Natural killer cell treated with Interleukin-12 subunit alpha and Interleukin-12 subunit beta and Interleukin-15 and Interleukin-18, amount 100 ng/mL, for 72 hours (primary cell): ENCODE data around the gene TIMM13. TPM values are rescaled to one million over a fixed set of nuclear protein-coding genes. Genes with fewer than 3 reads are reported as not detected.
A peak's percentile ranks its signal among the peaks of the same experiment; 100 is the strongest.

ENCODE experiments used
- ATAC-seq, 2 donors: fragments of 150-1000 bp; cut with Tn5 transposase in 1 of 2; sonication (Bioruptor Pico), chemical (Tn5 transposase) in 1 of 2; 2 replicates each; pipeline ENCODE4 v1.10.0; 2021
- DNase-seq: peaks from one replicate; pipeline ENCODE4 v3.0.0; 2022; ENCODE audit warnings: low spot score
- H3K27ac Mint-ChIP-seq, 2 donors: 1 replicate in 1 of 2; 2 replicates in 1 of 2; pipeline ENCODE4 v1.8.0; 2022; ENCODE audit warnings: mixed read lengths in 2 of 2, mild to moderate bottlenecking in 1 of 2, moderate library complexity in 1 of 2
- H3K27me3 Mint-ChIP-seq, 2 donors: 1 replicate in 1 of 2; 2 replicates in 1 of 2; pipeline ENCODE4 v1.8.0; 2022; ENCODE audit warnings: mixed read lengths in 2 of 2
- H3K36me3 Mint-ChIP-seq: one replicate; pipeline ENCODE4 v1.8.0; 2022; ENCODE audit warnings: mixed read lengths
- H3K4me1 Mint-ChIP-seq, 2 donors: 1 replicate in 1 of 2; 2 replicates in 1 of 2; pipeline ENCODE4 v1.8.0; 2022; ENCODE audit warnings: low read depth in 2 of 2, mixed read lengths in 2 of 2, mild to moderate bottlenecking in 1 of 2
- H3K4me3 Mint-ChIP-seq: one replicate; pipeline ENCODE4 v1.8.0; 2022; ENCODE audit warnings: mixed read lengths
- H3K9me3 Mint-ChIP-seq: 2 replicates; pipeline ENCODE4 v1.8.0; 2022; ENCODE audit warnings: mixed read lengths
- total RNA-seq, 2 donors: library from RNA; stranded (reverse); gene quantifications; one replicate each; pipeline ENCODE4 v1.2.3, GENCODE V29; 2022

The TIMM13 gene
- total RNA-seq, 2 donors from 2014 or later: 80.1 to 124 TPM

DNA sequence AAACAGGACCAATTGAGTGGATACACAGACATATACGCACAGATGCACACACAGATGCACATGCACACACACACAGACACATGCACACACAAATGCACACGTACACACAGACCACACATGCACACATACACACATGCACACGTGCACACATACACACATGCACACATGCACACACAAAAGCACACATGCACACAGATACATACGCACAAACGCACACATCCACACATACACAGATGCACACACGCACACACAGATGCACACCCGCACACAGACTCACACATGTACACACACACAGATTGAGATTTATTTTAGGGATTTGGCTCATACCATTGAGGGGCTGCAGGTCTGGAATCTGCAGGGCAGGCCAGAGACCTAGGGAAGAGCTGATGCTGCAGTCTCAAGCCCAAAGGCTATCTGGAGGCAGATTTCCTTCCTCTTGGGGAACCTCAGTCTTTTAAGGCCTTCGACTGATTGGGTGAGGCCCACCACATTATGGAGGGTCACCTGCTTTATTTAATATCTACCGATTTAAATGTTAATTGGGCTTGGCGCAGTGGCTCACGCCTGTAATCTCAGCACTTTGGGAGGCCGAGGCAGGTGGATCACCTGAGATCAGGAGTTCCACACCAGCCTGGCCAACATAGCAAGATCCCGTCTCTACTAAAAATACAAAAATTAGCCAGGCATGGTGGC, 44.7 kb downstream of the TIMM13 start:
- Mint-ChIP-seq H3K4me1 (peaks cover 0 to 4% of the 10 kb centered on the region in 2 donors), H3K27me3 (peaks cover 0 to 8% of the 10 kb centered on the region in 2 donors), H3K9me3 (peaks cover 5% of the 10 kb centered on the region), H3K27ac (no peak overlapping the region), H3K36me3 (peaks cover 13% of the 10 kb centered on the region), H3K4me3 (no peak overlapping the region)
- DNase-seq (no peak), ATAC-seq (no peak)

DNA sequence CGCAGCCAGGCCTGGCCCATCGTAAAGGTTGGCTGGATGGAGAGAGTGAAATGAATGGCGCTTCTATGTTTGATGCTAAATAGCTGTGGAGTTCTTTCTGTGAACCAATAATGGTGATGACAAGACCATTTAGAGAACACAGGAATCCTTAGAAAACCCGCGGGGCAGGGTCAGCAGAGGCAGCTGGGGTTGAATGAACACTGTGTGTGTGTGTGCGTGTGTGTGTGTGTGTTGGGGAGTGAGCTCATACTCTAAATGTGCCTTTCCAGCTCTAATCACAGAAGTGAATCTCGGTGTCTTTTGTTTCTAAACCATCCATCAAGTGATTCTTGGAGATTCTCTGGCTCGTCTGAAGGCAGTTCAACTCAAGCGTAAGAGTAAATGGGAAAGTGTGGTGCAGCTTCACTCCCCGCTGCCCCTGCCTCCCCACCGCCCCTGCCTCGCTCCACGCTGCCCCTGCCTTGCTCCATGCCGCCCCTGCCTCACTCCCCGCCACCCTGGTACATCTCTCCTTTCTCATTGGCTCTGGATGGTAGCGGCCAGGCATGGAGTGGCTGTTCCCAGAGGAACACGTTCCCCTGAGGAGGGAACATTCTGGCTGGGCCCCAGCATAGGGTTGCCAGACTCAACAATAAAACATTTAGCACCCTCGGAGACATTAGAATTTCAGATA, 46.1 kb downstream of the TIMM13 start:
- DNase-seq (no peak), ATAC-seq (no peak)
- Mint-ChIP-seq H3K27ac (no peak overlapping the region), H3K36me3 (peaks cover 13% of the 10 kb centered on the region), H3K4me3 (no peak overlapping the region), H3K4me1 (peaks cover 0 to 7% of the 10 kb centered on the region in 2 donors), H3K9me3 (peaks cover 5% of the 10 kb centered on the region), H3K27me3 (peaks cover 0 to 5% of the 10 kb centered on the region in 2 donors)

DNA sequence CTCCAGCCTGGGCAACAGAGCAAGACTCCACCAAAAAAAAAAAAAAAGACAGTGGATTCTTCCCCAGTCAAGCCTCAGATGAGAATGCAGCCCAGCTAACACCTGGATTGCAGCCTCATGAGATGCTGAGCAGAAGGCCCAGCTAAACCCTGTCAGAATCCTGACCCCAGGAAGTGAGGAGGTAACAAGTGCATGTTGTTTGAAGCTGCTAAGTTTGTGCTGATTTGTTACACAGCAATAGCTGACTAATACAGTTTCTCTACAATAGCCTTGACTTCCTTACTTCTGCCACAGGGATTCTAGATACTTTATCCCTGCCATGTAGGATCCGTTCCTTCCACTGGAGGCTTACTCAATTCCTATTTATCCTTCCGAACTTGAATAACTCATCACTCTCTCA, 46.8 kb downstream of the TIMM13 start:
- Mint-ChIP-seq H3K27me3 (peaks cover 0 to 5% of the 10 kb centered on the region in 2 donors), H3K27ac (no peak overlapping the region), H3K4me1 (peaks cover 0 to 7% of the 10 kb centered on the region in 2 donors), H3K9me3 (peaks cover 5% of the 10 kb centered on the region), H3K36me3 (peaks cover 13% of the 10 kb centered on the region), H3K4me3 (no peak overlapping the region)
- ATAC-seq (no peak), DNase-seq (no peak)

DNA sequence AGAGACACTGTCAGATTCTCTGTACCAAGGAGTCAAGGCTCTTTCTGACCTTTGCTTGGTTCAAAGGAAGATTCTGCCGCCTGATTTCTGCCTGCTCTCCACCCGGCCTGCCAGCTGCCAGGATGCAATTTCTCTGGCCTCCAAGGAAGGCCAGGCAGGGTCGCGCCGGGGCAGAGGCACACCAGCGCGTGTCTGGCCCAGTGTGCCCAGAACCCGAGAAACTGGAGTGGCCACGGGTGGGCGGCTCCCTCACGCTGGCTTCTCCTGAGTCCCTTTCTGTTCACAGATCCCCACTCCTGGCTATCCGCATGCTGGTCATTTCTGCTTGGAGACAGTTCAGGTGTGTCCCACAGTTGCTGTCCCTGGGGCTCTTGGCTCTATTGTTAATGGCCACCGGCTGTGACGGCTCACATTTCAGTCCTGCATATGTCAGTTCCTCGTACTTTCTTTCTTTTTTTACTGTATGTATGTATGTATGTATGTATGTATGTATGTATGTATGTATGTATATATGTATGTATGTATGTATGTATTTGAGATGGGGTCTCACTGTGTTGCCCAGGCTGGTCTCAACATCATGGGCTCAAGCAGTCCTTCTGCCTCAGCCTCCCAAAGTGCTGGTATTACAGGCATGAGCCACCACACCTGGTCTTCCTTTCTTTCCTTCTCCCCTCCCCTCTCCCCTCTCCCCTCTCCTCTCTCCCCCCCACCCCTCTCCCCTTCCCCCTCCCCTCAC, 50.4 kb downstream of the TIMM13 start:
- Mint-ChIP-seq H3K9me3 (peaks cover 5% of the 10 kb centered on the region), H3K27me3 (peaks cover 0 to 9% of the 10 kb centered on the region in 2 donors), H3K36me3 (peaks cover 13% of the 10 kb centered on the region), H3K27ac (peak overlapping the region in 1 of 2 donors; percentile 83), H3K4me1 (peaks cover 0 to 3% of the 10 kb centered on the region in 2 donors), H3K4me3 (no peak overlapping the region)
- ATAC-seq (no peak), DNase-seq (no peak)

Other genes with a start within 250 kb of the TIMM13 start
- gene PLEKHJ1, start 191.3 kb downstream of the TIMM13 start, total RNA-seq: 10 to 100 TPM; 59.8 to 85.9 TPM
- gene SF3A2, start 190.8 kb downstream of the TIMM13 start, total RNA-seq: 100 to 1,000 TPM in 1 of 2 donors, 10 to 100 TPM in 1; 99.2 to 192 TPM
- gene AMH, start 178.3 kb downstream of the TIMM13 start, total RNA-seq: 1 to 10 TPM; 2.8 to 3.5 TPM
- gene JSRP1, start 171.2 kb downstream of the TIMM13 start, total RNA-seq: under 1 TPM in 1 of 2 donors, not detected in 1; 0.73 TPM
- 1 to 10 TPM; 2.4 to 8.2 TPM for gene PEAK3, start 145.4 kb downstream of the TIMM13 start, total RNA-seq
- under 1 TPM; 0.20 to 0.21 TPM for gene LINGO3, start 119.4 kb downstream of the TIMM13 start, total RNA-seq
- gene LSM7, start 99.0 kb downstream of the TIMM13 start, total RNA-seq: 100 to 1,000 TPM; 111 to 154 TPM
- gene SPPL2B, start 98.9 kb downstream of the TIMM13 start, total RNA-seq: 10 to 100 TPM; 41.3 to 97.6 TPM
- gene TMPRSS9, start 67.3 kb downstream of the TIMM13 start, total RNA-seq: not detected
- 100 to 1,000 TPM in 1 of 2 donors, 10 to 100 TPM in 1; 74.9 to 165 TPM for gene LMNB2, start 29.4 kb upstream of the TIMM13 start, total RNA-seq
- gene GADD45B, start 48.5 kb upstream of the TIMM13 start, total RNA-seq: 100 to 1,000 TPM; 233 to 784 TPM